ENCODE data around the gene COPG2. TPM values are rescaled to one million over a fixed set of nuclear protein-coding genes. Genes with fewer than 3 reads are reported as not detected.
"Not testable (repeated sequence)": the region's sequence is repeated elsewhere in the genome, so short reads cannot be mapped to it uniquely, and the experiment has no call there.

Gene COPG2
- total RNA-seq, 2 experiments from 2014 or later, result 23.8 to 25.1 TPM

GRCh38 chr7:130529417-130529816, 139.1 kb downstream of the COPG2 start:
- intact Hi-C loops (cut with micrococcal nuclease), result no loop called here
- DNase-seq (no peak), ATAC-seq (no peak)
- ChIA-PET CTCF (interaction anchor here (0.6 kb wide), 1 partner anchor 178 kb away, joined by 3 read pairs; no protein-coding TSS in a partner anchor), POLR2A (interaction anchor here (0.9 kb wide), 1 partner anchor 25 kb away, joined by 3 read pairs; no protein-coding TSS in a partner anchor)
- Mint-ChIP-seq H3K4me1 (ENCODE audit: low read depth) (no peaks in the 10 kb centered on the region), H3K27me3 (no peaks in the 10 kb centered on the region), H3K27ac (no peak overlapping the region), H3K9me3 (no peaks in the 10 kb centered on the region), H3K36me3 (ENCODE audit: low read depth) (no peaks in the 10 kb centered on the region), H3K4me3 (no peak overlapping the region)
- TF ChIP-seq, protein P1, sequence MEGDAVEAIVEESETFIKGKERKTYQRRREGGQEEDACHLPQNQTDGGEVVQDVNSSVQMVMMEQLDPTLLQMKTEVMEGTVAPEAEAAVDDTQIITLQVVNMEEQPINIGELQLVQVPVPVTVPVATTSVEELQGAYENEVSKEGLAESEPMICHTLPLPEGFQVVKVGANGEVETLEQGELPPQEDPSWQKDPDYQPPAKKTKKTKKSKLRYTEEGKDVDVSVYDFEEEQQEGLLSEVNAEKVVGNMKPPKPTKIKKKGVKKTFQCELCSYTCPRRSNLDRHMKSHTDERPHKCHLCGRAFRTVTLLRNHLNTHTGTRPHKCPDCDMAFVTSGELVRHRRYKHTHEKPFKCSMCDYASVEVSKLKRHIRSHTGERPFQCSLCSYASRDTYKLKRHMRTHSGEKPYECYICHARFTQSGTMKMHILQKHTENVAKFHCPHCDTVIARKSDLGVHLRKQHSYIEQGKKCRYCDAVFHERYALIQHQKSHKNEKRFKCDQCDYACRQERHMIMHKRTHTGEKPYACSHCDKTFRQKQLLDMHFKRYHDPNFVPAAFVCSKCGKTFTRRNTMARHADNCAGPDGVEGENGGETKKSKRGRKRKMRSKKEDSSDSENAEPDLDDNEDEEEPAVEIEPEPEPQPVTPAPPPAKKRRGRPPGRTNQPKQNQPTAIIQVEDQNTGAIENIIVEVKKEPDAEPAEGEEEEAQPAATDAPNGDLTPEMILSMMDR (IDR thresholded peaks at IDR 0.05), result no peak

- intact Hi-C loops (cut with micrococcal nuclease); H3K27me3 Mint-ChIP-seq; H3K9me3 Mint-ChIP-seq; CTCF ChIA-PET; H3K4me3 Mint-ChIP-seq; H3K4me1 Mint-ChIP-seq (ENCODE audit: low read depth); DNase-seq; POLR2A ChIA-PET; H3K36me3 Mint-ChIP-seq (ENCODE audit: low read depth): not testable (repeated sequence)
- H3K27ac Mint-ChIP-seq, result peak overlapping the region; percentile 51
- ATAC-seq, result peak; percentile 78
Observed at GRCh38 chr7:130527752-130528355, 140.7 kb downstream of the COPG2 start.

DNA sequence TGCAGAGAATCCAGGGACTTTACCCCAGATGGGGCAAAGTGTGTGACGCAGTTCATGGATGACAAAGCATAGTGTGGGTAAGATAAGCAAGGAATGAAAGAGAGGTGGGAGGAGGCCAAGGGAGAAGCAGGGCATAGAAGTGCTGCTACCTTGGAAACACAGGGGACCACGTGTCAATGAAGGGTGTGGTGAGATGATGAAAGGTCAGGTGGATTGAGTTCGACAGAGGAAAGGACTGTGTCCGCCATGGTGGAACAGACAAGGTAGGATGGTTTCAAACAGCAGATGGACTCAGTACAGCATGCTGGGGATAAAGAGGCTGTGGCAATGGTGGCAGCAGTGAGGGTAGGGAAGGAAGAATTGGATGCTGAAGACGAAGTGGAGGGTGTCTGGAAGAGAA, 143.9 kb downstream of the COPG2 start:
- intact Hi-C loops (cut with micrococcal nuclease), result no loop called here
- Mint-ChIP-seq H3K27me3 (no peaks in the 10 kb centered on the region), H3K9me3 (no peaks in the 10 kb centered on the region), H3K4me3 (no peak overlapping the region), H3K27ac (no peak overlapping the region), H3K4me1 (ENCODE audit: low read depth) (no peaks in the 10 kb centered on the region), H3K36me3 (ENCODE audit: low read depth) (no peaks in the 10 kb centered on the region)
- CTCF ChIA-PET, result no interaction called here
- no peak for DNase-seq
- no peak for ATAC-seq
- TF ChIP-seq, protein P1 (IDR thresholded peaks at IDR 0.05), result no peak
- POLR2A ChIA-PET, result no interaction called here

GRCh38 chr7:130523519-130524125, 144.9 kb downstream of the COPG2 start:
- H3K4me3 Mint-ChIP-seq; H3K4me1 Mint-ChIP-seq (ENCODE audit: low read depth); POLR2A ChIA-PET; H3K36me3 Mint-ChIP-seq (ENCODE audit: low read depth); H3K9me3 Mint-ChIP-seq; intact Hi-C loops (cut with micrococcal nuclease); H3K27ac Mint-ChIP-seq; DNase-seq; H3K27me3 Mint-ChIP-seq; CTCF ChIA-PET: not testable (repeated sequence)
- peak; percentile 68 for ATAC-seq

- no peak overlapping the region for H3K27ac Mint-ChIP-seq
- intact Hi-C loops (cut with micrococcal nuclease), result no loop called here
- TF ChIP-seq, protein P1 (IDR thresholded peaks at IDR 0.05), result no peak
Observed at GRCh38 chr7:130521258-130521951, 147.1 kb downstream of the COPG2 start.

More at GRCh38 chr7:130521258-130521951, 147.1 kb downstream of the COPG2 start:
- Mint-ChIP-seq H3K36me3 (ENCODE audit: low read depth) (no peaks in the 10 kb centered on the region), H3K9me3 (no peaks in the 10 kb centered on the region), H3K4me3 (no peak overlapping the region), H3K27me3 (no peaks in the 10 kb centered on the region), H3K4me1 (ENCODE audit: low read depth) (no peaks in the 10 kb centered on the region)
- DNase-seq (no peak), ATAC-seq (no peak)
- ChIA-PET POLR2A (no interaction called here), CTCF (no interaction called here)

Data from activated CD8-positive, alpha-beta T cell treated with anti-CD3 and anti-CD28 coated beads for 36 hours (primary cell).